DMS79 treated with DMSO at 0.1 percent for 48 hours (cell line): ENCODE results near the gene DYSF.
"Not testable (repeated sequence)": the region's sequence is repeated elsewhere in the genome, so short reads cannot be mapped to it uniquely, and the experiment has no call there.

Experiments
- DNase-seq: peaks from one replicate; lab custom pipeline; 2025; lab: John Stamatoyannopoulos, UW

DYSF gene

GRCh38 chr2:71453404-71454220 lies at the start of gene DYSF:
TSS of gene DYSF (plus strand) at chr2:71453561.
- peak; percentile 38 for DNase-seq

GRCh38 chr2:71409611-71410010 lies 43.8 kb upstream of the DYSF start:
- DNase-seq: no peak

- DNase-seq: no peak
These were observed 42.7 kb upstream of the DYSF start for GRCh38 chr2:71410696-71411095.

- DNase-seq: not testable (repeated sequence)
These were observed 36.5 kb upstream of the DYSF start for GRCh38 chr2:71416866-71417265.

- DNase-seq: peak; percentile 52
These were observed 35.8 kb upstream of the DYSF start for GRCh38 chr2:71417300-71418202.

GRCh38 chr2:71419145-71419544 lies 34.2 kb upstream of the DYSF start:
- DNase-seq: no peak

- no peak for DNase-seq
These were observed 33.4 kb upstream of the DYSF start for GRCh38 chr2:71419976-71420375.

GRCh38 chr2:71422786-71423185 lies 30.6 kb upstream of the DYSF start:
- DNase-seq: no peak

GRCh38 chr2:71423817-71424420 lies 29.4 kb upstream of the DYSF start:
- DNase-seq: no peak

GRCh38 chr2:71426721-71427120 lies 26.6 kb upstream of the DYSF start:
- no peak for DNase-seq

- DNase-seq: no peak
These were observed 24.6 kb upstream of the DYSF start for GRCh38 chr2:71428472-71429383.

GRCh38 chr2:71445142-71445541 lies 8.2 kb upstream of the DYSF start:
- DNase-seq: not testable (repeated sequence)

GRCh38 chr2:71446505-71446904 lies 6.9 kb upstream of the DYSF start:
- DNase-seq: no peak

GRCh38 chr2:71449343-71449742 lies 4.0 kb upstream of the DYSF start:
- no peak for DNase-seq

GRCh38 chr2:71451705-71452104 lies 1.7 kb upstream of the DYSF start:
- no peak for DNase-seq

GRCh38 chr2:71452565-71452964 lies 796 bp upstream of the DYSF start:
- DNase-seq: no peak

GRCh38 chr2:71454221-71455010 lies 1.1 kb downstream of the DYSF start:
- DNase-seq: no peak

- no peak for DNase-seq
These were observed 1.8 kb downstream of the DYSF start for GRCh38 chr2:71455011-71455740.

GRCh38 chr2:71455741-71456569 lies 2.6 kb downstream of the DYSF start:
- no peak for DNase-seq
